Stimulated activated naive B cell treated with anti-CD40 and anti-IgM and Interleukin-4, amounts not matched to agents 10 μg/mL and 1 μg/mL and 100 μg/mL, for 72 hours (primary cell): ENCODE results near the gene RXRA.

Source experiments
- ATAC-seq, 2 donors: fragments of 150-1000 bp; cut with Tn5 transposase; replicated peaks; 2 replicates each; pipeline ENCODE4 v1.10.0; 2021; ENCODE audit warnings: moderate library complexity in 1 of 2
- DNase-seq: peaks from one replicate; pipeline ENCODE4 v3.0.0; 2021
- H3K27ac Mint-ChIP-seq: one replicate; pipeline ENCODE4 v1.8.0; 2022; ENCODE audit warnings: mild to moderate bottlenecking, mixed read lengths
- H3K27me3 Mint-ChIP-seq, 2 donors: one replicate each; pipeline ENCODE4 v1.8.0; 2022; ENCODE audit warnings: mixed read lengths in 2 of 2
- H3K36me3 Mint-ChIP-seq, 2 donors: one replicate each; pipeline ENCODE4 v1.8.0; 2022; ENCODE audit warnings: mixed read lengths in 2 of 2, mild to moderate bottlenecking in 1 of 2
- H3K4me1 Mint-ChIP-seq, 2 donors: one replicate each; pipeline ENCODE4 v1.8.0; 2022; ENCODE audit warnings: mixed read lengths in 2 of 2, mild to moderate bottlenecking in 1 of 2
- H3K4me3 Mint-ChIP-seq, 2 donors: one replicate each; pipeline ENCODE4 v1.8.0; 2022; ENCODE audit warnings: mild to moderate bottlenecking in 2 of 2, mixed read lengths in 2 of 2, moderate library complexity in 1 of 2
- H3K9me3 Mint-ChIP-seq, 2 donors: one replicate each; pipeline ENCODE4 v1.8.0; 2022; ENCODE audit warnings: mixed read lengths in 2 of 2, mild to moderate bottlenecking in 1 of 2

RXRA gene

GRCh38 chr9:134403682-134404301 lies 77.5 kb downstream of the RXRA start:
- peaks cover 41 to 61% of the 10 kb centered on the region in 2 donors for H3K4me1 Mint-ChIP-seq
- H3K36me3 Mint-ChIP-seq = peaks cover 0 to 2% of the 10 kb centered on the region in 2 donors
- H3K4me3 Mint-ChIP-seq = peak overlapping the region in 1 of 2 donors; percentile 36
- H3K27me3 Mint-ChIP-seq = peaks cover under 1 to 2% of the 10 kb centered on the region in 2 donors
- peak overlapping the region; percentile 27 for H3K27ac Mint-ChIP-seq
- ATAC-seq (peak; percentile 36 to 48), DNase-seq (no peak)
- peaks cover 0 to 3% of the 10 kb centered on the region in 2 donors for H3K9me3 Mint-ChIP-seq

DNA sequence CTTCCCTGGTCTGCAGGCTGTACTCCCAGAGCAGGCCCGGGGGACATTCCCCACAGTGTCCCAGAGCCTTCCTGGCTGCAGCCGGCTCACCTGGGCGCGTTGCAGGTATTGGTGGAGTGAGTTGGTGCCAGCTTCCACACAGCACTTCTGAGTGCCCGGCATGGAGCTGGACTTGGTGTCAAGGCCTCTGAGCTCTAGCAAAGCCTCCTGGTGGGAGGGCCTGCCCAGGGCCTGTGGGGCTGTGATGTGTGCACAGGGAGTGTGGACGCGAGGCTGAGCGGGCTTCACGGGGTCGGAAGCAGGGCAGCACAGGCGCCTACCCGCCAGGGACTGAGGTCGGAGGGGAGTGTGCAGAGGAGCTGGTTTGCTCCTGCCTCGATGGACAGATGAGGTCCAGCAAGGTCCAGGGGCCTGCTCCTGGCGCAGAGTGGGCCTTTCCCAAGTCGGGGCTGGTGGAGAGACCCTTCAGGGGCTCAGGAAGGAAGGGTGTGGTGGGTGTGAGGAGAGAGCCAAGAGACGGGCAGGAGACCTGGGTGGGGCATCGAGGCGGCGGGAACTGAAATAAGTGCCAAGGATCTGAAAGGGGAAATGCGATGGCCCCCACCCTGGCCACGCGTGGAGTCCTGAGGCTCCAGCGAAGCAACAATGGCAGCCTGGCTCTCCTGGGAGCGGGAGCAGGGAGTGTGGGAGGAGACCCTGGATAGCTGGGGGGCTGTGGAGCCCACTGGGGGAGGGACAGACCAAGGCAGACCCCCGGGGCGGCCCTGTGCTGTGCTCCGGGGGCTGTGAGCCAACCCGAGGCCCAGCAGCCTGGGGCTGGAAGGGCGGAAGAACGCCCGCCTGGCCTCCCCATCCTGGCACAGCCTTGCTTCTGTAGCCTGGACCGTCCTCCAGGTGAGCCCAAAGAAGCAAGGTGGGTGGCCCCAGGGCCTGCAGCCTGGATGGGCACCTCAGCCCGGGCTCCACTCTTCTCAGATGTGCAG lies 78.4 kb downstream of the RXRA start:
- ATAC-seq = no peak
- Mint-ChIP-seq H3K4me1 (peaks cover 43 to 68% of the 10 kb centered on the region in 2 donors), H3K27ac (peak overlapping the region; percentile 67), H3K27me3 (peaks cover 4 to 7% of the 10 kb centered on the region in 2 donors), H3K4me3 (peak overlapping the region in 1 of 2 donors; percentile 36), H3K9me3 (no peaks in the 10 kb centered on the region), H3K36me3 (no peaks in the 10 kb centered on the region)
- no peak for DNase-seq

DNA sequence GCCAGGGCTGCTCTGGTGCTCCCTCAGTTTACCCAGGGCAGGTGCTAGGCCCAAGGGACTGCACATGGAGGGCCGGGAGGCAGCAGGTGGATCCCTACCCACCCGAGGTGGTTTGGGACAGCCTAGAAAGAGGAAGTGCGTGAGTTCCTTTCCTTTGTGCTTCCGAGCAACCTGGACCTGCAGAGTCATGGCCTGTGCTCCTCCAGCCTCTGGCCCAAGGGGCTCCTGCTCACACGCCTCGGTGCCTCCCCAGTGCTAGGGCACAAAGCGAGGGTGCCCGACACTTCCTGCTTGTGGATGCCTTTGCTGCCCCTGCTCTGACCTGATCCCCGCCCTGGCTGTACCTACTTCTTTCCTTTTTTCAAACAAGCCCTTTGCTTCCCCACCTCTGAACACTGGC lies 79.3 kb downstream of the RXRA start:
- DNase-seq (peak; percentile 27), ATAC-seq (peak; percentile 36 to 38)
- Mint-ChIP-seq H3K27me3 (peaks cover 9 to 16% of the 10 kb centered on the region in 2 donors), H3K27ac (no peak overlapping the region), H3K4me3 (no peak overlapping the region), H3K4me1 (peaks cover 47 to 75% of the 10 kb centered on the region in 2 donors), H3K9me3 (no peaks in the 10 kb centered on the region), H3K36me3 (no peaks in the 10 kb centered on the region)

GRCh38 chr9:134406366-134407120 lies 80.3 kb downstream of the RXRA start:
- peaks cover 47 to 75% of the 10 kb centered on the region in 2 donors for H3K4me1 Mint-ChIP-seq
- DNase-seq = no peak
- ATAC-seq = no peak
- H3K27me3 Mint-ChIP-seq = peaks cover 9 to 17% of the 10 kb centered on the region in 2 donors
- peak overlapping the region; percentile 85 for H3K27ac Mint-ChIP-seq
- peak overlapping the region; percentile 58 to 67 for H3K4me3 Mint-ChIP-seq
- H3K9me3 Mint-ChIP-seq = no peaks in the 10 kb centered on the region
- no peaks in the 10 kb centered on the region for H3K36me3 Mint-ChIP-seq

- no peaks in the 10 kb centered on the region for H3K9me3 Mint-ChIP-seq
- H3K4me1 Mint-ChIP-seq = peaks cover 47 to 75% of the 10 kb centered on the region in 2 donors
- peak overlapping the region; percentile 58 to 67 for H3K4me3 Mint-ChIP-seq
- DNase-seq (peak; percentile 76), ATAC-seq (peak; percentile 84 to 88)
- no peaks in the 10 kb centered on the region for H3K36me3 Mint-ChIP-seq
- peak overlapping the region; percentile 85 for H3K27ac Mint-ChIP-seq
- peaks cover 9 to 17% of the 10 kb centered on the region in 2 donors for H3K27me3 Mint-ChIP-seq
These were observed 81.0 kb downstream of the RXRA start for GRCh38 chr9:134407121-134407779.

DNA sequence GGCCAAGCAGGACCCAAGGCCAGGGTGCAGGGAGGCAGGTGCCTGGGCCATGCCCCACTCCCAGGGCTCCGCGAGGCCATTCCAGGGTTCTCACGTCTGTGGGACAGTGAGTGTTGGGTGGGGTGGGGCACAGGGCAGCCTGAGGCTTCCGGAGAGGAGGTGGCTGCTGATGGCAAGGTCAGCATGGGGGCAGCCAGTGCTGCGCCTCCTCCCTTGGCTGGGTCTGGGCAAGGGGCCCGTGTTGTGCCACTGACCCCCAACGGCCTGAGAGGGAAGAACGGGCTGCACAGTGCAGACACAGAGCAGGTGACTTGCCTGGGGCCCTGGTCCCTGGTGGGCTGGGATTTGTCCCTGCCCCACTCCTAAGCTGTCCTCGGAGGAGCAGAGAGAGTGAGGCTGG lies 82.1 kb downstream of the RXRA start:
- Mint-ChIP-seq H3K27ac (peak overlapping the region; percentile 47), H3K27me3 (peaks cover 9 to 17% of the 10 kb centered on the region in 2 donors), H3K4me1 (peaks cover 47 to 77% of the 10 kb centered on the region in 2 donors)

DNA sequence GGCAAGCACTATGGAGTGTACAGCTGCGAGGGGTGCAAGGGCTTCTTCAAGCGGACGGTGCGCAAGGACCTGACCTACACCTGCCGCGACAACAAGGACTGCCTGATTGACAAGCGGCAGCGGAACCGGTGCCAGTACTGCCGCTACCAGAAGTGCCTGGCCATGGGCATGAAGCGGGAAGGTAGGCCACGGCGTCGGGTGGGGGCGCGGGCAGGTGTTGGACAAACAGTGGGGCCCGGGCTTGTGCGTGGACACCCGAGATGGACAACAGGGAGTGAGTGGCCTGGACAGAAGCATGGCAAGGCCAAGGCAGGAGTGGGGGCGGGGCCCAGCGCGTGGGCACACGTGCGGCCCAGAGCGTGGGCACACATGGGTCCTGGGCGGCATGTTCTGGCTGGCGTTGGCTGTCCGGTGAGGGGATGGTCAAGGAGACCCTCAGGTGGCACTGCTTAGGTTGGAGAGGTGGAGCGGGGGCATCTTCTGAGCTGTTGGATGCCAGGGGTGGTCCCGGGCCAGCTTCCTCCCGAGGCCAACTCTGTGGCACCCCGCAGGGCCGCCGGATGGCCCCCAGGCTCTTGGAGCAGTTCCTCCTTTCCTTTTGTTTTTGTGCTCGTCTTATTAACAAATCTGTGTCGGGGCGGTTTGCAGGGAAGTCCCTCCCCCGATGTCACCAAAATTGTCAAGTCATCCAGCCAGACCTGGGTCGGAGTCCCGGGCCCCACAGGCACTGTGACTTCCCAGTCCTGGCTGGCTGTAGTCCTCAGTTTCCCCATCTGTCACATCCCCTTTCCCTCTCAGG lies 82.9 kb downstream of the RXRA start:
- DNase-seq = no peak
- Mint-ChIP-seq H3K27me3 (peaks cover 9 to 17% of the 10 kb centered on the region in 2 donors), H3K27ac (peak overlapping the region; percentile 25), H3K36me3 (no peaks in the 10 kb centered on the region), H3K9me3 (no peaks in the 10 kb centered on the region), H3K4me1 (peaks cover 40 to 71% of the 10 kb centered on the region in 2 donors), H3K4me3 (no peak overlapping the region)
- ATAC-seq = no peak

More for the DNA sequence above, 82.1 kb downstream of the RXRA start:
- no peaks in the 10 kb centered on the region for H3K9me3 Mint-ChIP-seq
- ATAC-seq (no peak), DNase-seq (no peak)
- no peaks in the 10 kb centered on the region for H3K36me3 Mint-ChIP-seq
- H3K4me3 Mint-ChIP-seq = no peak overlapping the region

DNA sequence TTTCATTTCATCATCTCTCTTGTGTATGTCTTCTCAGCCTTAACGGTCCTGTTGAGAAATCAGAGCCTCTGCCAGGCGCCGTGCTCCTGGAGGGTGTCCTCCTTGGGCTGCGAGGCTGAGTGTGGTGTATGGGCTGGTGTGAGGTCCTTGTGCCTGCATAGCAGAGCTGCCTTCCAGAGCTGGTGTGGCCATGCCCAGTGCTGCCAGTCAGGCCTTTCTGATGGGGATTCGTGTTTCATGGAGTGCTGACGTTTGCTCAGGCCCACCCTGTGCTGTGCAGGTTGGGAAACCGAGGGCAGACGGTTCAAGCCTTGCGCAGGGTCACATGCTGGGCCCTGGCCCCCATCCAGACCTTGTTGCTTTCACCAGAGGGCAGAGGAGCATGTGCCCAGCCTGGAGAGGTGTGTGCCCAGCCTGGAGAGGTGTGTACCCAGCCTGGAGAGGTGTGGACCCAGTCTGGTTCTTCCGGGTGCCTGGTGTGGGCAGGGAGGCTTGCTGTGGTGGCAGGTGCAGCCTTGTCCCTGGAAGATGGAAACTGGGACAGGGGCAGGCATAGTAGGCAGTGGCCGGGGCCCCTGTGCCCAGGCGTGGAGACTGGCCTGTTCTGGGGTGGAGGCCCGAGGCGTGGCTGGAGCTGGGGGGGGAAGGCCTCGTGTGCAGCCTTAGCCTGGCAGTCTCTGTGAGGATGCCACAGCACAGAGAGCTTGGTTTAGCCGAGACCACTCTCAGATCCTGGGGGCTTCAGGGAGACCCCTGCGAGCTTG lies 84.0 kb downstream of the RXRA start:
- Mint-ChIP-seq H3K4me1 (peaks cover 32 to 59% of the 10 kb centered on the region in 2 donors), H3K27me3 (peaks cover 9 to 18% of the 10 kb centered on the region in 2 donors)

DNA sequence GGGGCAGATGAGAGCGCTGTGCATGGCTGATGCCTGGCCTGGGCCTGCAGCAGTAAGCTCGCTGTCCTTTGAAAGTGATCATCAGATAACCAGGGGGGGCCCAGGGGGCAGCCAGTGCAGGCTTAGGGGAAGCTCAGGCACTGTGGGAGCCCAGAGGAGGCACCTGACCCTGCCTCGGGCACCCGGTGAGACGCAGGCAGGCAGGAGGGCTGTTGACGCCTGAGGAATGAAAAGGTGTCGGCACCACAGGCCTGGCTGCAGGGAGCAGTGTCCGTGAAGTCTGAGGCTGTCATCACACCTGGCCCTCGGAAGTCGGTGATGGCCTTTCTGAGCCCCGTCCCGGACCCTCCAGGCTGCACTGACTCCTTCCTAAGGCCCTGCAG lies 84.6 kb downstream of the RXRA start:
- ATAC-seq (no peak), DNase-seq (no peak)
- H3K27me3 Mint-ChIP-seq = peaks cover 9 to 23% of the 10 kb centered on the region in 2 donors
- no peaks in the 10 kb centered on the region for H3K36me3 Mint-ChIP-seq
- peaks cover 27 to 55% of the 10 kb centered on the region in 2 donors for H3K4me1 Mint-ChIP-seq
- no peak overlapping the region for H3K27ac Mint-ChIP-seq
- no peak overlapping the region for H3K4me3 Mint-ChIP-seq
- no peaks in the 10 kb centered on the region for H3K9me3 Mint-ChIP-seq

More for the DNA sequence above, 84.0 kb downstream of the RXRA start:
- DNase-seq (no peak), ATAC-seq (no peak)
- H3K9me3 Mint-ChIP-seq = no peaks in the 10 kb centered on the region
- no peak overlapping the region for H3K4me3 Mint-ChIP-seq
- no peaks in the 10 kb centered on the region for H3K36me3 Mint-ChIP-seq
- peak overlapping the region; percentile 43 for H3K27ac Mint-ChIP-seq

DNA sequence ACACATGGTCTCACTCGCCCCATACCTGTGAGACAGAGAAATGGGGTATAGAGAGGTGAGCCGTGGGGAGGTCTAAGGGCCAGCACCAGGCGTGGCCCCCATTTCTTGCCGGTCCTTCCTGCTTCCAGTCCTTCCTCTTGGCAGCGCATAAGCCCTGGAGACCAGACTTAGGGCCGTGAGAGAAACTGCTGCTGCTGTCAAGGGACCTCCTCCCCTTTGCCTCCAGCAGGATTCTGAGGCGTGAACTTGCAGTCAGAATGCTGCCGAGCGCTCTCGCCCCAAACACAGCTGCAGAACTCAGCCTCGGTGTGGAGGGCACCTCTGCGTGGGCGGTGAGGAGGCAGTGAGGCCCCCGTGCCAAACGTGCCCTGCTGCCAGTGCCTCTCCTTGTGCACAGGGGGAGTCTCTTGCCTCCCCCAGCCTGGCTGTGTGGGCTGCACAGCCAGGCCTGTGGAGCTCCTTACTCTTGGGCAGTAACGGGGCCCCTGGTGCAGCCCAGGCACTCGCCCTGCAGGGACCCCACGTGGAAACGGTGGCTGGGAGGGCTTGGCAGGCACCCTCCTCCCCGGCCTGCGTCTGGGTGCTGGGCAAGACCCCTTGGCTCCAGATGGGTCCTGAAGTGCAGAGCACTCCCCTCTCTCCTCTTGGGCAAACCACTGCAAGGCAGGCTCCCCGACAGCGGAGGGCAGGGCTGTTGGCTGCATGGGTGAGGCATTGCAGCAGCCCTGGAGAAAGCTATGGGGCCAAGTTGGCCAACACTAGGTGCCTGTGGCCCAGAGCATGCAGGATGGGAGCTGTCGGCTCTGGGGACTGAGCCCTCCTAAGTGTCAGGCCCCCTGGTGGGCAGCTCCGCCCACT lies 85.4 kb downstream of the RXRA start:
- H3K4me1 Mint-ChIP-seq = peaks cover 24 to 51% of the 10 kb centered on the region in 2 donors
- ATAC-seq (no peak), DNase-seq (no peak)
- H3K36me3 Mint-ChIP-seq = no peaks in the 10 kb centered on the region
- H3K9me3 Mint-ChIP-seq = no peaks in the 10 kb centered on the region
- peaks cover 9 to 26% of the 10 kb centered on the region in 2 donors for H3K27me3 Mint-ChIP-seq
- H3K27ac Mint-ChIP-seq = no peak overlapping the region
- H3K4me3 Mint-ChIP-seq = no peak overlapping the region

- DNase-seq (no peak), ATAC-seq (no peak)
- no peak overlapping the region for H3K27ac Mint-ChIP-seq
- H3K36me3 Mint-ChIP-seq = no peaks in the 10 kb centered on the region
- no peak overlapping the region for H3K4me3 Mint-ChIP-seq
- H3K27me3 Mint-ChIP-seq = peaks cover 9 to 30% of the 10 kb centered on the region in 2 donors
- peaks cover 19 to 45% of the 10 kb centered on the region in 2 donors for H3K4me1 Mint-ChIP-seq
- no peaks in the 10 kb centered on the region for H3K9me3 Mint-ChIP-seq
These were observed 86.0 kb downstream of the RXRA start for GRCh38 chr9:134412298-134412711.
